ENCODE results near the gene CNST. TPM values are rescaled to one million over a fixed set of nuclear protein-coding genes. Genes with fewer than 3 reads are reported as not detected.
A peak's percentile ranks its signal among the peaks of the same experiment; 100 is the strongest.
"Not testable (repeated sequence)": the region's sequence is repeated elsewhere in the genome, so short reads cannot be mapped to it uniquely, and the experiment has no call there.

Gene CNST
- total and polyA plus RNA-seq, 2 of the 13 experiments (the other 11 are each of a cell fraction or from before 2014, with no cell fraction given) = 6.3 to 12.4 TPM

- BruUV-seq (replicated peaks); intact Hi-C loops (cut with micrococcal nuclease; ENCODE audit: unreplicated experiment); H2AFZ ChIP-seq (ENCODE audit: low read length); CTCF ChIA-PET (ENCODE audit: low intra/inter-chr PET ratio, low total read pairs); H3K27ac ChIP-seq (ENCODE audit: extremely low read length, insufficient read depth, low read length); H4K20me1 ChIP-seq (ENCODE audit: insufficient read depth, low read length); POLR2A ChIA-PET; H3K9me3 ChIP-seq (ENCODE audit: low read length); H3K4me3 ChIP-seq (replicated peaks in 1 of 3; ENCODE audit: insufficient read depth in 1 of 3, low read depth in 2 of 3, low read length in 3 of 3); H3K27me3 ChIP-seq (ENCODE audit: control insufficient read depth in 1 of 2, insufficient read depth in 2 of 2, low read length in 2 of 2); ATAC-seq; in situ Hi-C loops (cut with HindIII; ENCODE audit: extremely low pct_ligation_motif_present, low pct_unique_long_range_greater_than_20kb); H3K9ac ChIP-seq (ENCODE audit: insufficient read depth, low read depth, low read length); DNase-seq (ENCODE audit: low spot score); H3K4me2 ChIP-seq (ENCODE audit: low read depth, low read length): not testable (repeated sequence)
- Histone ChIP-seq H3K36me3 (replicated peaks in 1 of 2; ENCODE audit: control insufficient read depth in 1 of 2, insufficient read depth in 2 of 2, low read length in 2 of 2) (peaks cover 15 to 45% of the 10 kb centered on the region in 2 experiments; a peak in 4 of 5 replicates), H3K4me1 (ENCODE audit: insufficient read depth, low read length) (peaks cover 37% of the 10 kb centered on the region), H3K79me2 (ENCODE audit: insufficient read depth, low read length) (peaks cover 41% of the 10 kb centered on the region)
- peak; percentile 43 for FAIRE-seq
- TF ChIP-seq ZBTB33 (CRISPR knock-in tag; IDR thresholded peaks at IDR 0.05) = peak; percentile 94
- 90% methylated on average over 10 of the region's 10 CpGs for WGBS (ENCODE audit: low lambda C conversion rate)
Observed at GRCh38 chr1:246560833-246561232, 5.4 kb upstream of the CNST start.

DNA sequence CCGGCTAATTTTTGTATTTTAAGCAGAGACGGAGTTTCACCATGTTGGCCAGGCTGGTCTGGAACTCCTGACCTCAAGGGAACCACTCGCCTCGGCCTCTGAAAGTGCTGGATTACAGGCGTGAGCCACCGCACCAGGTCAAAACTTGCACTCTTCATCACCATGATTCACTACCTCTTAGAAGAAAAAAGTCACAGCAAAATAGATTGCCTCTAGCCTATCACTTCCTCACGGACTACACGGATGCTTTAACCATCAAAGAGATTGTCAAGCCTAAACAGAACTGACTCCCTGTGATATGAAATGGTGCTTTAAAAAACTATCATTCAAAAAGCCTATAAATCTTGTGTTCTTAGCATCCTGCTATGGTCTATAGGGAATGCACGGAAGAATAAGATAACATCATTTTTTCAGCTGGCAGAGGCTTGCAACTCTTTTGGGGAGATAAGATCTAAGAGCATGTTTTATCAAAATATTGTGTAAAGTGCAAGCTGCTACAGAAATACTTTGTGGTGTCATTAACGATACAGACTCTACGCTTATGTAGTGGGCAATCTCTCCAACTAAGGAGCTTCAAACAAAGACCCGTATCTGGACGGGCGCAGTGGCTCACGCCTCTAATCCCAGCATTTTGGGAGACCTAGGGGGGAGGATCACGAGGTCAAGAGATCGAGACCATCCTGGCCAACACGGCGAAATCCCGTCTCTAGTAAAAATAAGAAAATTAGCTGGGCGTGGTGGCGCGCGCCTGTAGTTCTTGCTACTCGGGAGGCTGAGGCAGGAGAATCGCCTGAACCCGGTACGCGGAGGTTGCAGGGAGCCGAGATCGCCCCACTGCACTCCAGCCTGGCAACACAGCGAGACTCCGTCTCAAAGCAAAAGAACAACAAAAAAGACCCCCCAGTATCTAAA lies 1.2 kb upstream of the CNST start:
- Histone ChIP-seq H2AFZ (ENCODE audit: low read length) (no peak overlapping the region), H3K4me2 (ENCODE audit: low read depth, low read length) (peak overlapping the region; percentile 73), H4K20me1 (ENCODE audit: insufficient read depth, low read length) (no peaks in the 10 kb centered on the region), H3K9me3 (ENCODE audit: low read length) (no peaks in the 10 kb centered on the region), H3K9ac (ENCODE audit: insufficient read depth, low read depth, low read length) (peak overlapping the region; percentile 83), H3K4me1 (ENCODE audit: insufficient read depth, low read length) (peaks cover 41% of the 10 kb centered on the region), H3K27me3 (ENCODE audit: control insufficient read depth in 1 of 2, insufficient read depth in 2 of 2, low read length in 2 of 2) (no peaks in the 10 kb centered on the region; a peak in 1 of 5 replicates), H3K79me2 (ENCODE audit: insufficient read depth, low read length) (peaks cover 61% of the 10 kb centered on the region), H3K36me3 (replicated peaks in 1 of 2; ENCODE audit: control insufficient read depth in 1 of 2, insufficient read depth in 2 of 2, low read length in 2 of 2) (peaks cover 1 to 12% of the 10 kb centered on the region in 2 experiments; a peak in 4 of 5 replicates), H3K27ac (ENCODE audit: extremely low read length, insufficient read depth, low read length) (peak overlapping the region; percentile 77), H3K4me3 (replicated peaks in 1 of 3; ENCODE audit: insufficient read depth in 1 of 3, low read depth in 2 of 3, low read length in 3 of 3) (peak overlapping the region; percentile 84 to 96 (median 95))
- no peak for ATAC-seq
- intact Hi-C loops (cut with micrococcal nuclease; ENCODE audit: unreplicated experiment) = loop anchor here (5.0 kb wide), 1 partner anchor 37 kb away; no protein-coding TSS in a partner anchor
- FAIRE-seq = peak; percentile 8
- ChIA-PET CTCF (ENCODE audit: low intra/inter-chr PET ratio, low total read pairs) (no interaction called here), POLR2A (interaction anchor here (0.9 to 2.8 kb wide), 2 partner anchors 13 to 17 kb away, joined by 4 to 34 read pairs; no protein-coding TSS in a partner anchor)
- no TSS peak for BruUV-seq (replicated peaks)
- in situ Hi-C loops (cut with HindIII; ENCODE audit: extremely low pct_ligation_motif_present, low pct_unique_long_range_greater_than_20kb) = no loop called here
- WGBS (ENCODE audit: low lambda C conversion rate) = 21% methylated on average over 33 of the region's 33 CpGs
- no peak for DNase-seq (ENCODE audit: low spot score)
- TF ChIP-seq CAMTA2 (CRISPR knock-in tag; IDR thresholded peaks at IDR 0.05; ENCODE audit: borderline replicate concordance) (no peak), PHF20 (CRISPR knock-in tag; IDR thresholded peaks at IDR 0.05) (no peak), ZNF660 (CRISPR knock-in tag; IDR thresholded peaks at IDR 0.05; ENCODE audit: borderline replicate concordance, low read depth) (no peak), ZNF18 (CRISPR knock-in tag; IDR thresholded peaks at IDR 0.05; ENCODE audit: insufficient replicate concordance) (peak; percentile 17), FOXP1 (IDR thresholded peaks at IDR 0.05) (no peak), FOXP1 (CRISPR knock-in tag; IDR thresholded peaks at IDR 0.05) (no peak), SMAD3 (CRISPR knock-in tag; IDR thresholded peaks at IDR 0.05) (no peak), ZNF670 (CRISPR knock-in tag; IDR thresholded peaks at IDR 0.05; ENCODE audit: borderline replicate concordance) (0 out of 2 replicates have a peak, but pooled peaks have one; percentile 21), BHLHE40 (IDR thresholded peaks at IDR 0.05; ENCODE audit: low read length) (no peak)

All from HepG2 (cell line).